GM21390 (cell line): Measurements from ENCODE around the gene WIPF1.
A peak's percentile ranks its signal among the peaks of the same experiment; 100 is the strongest.
"Not testable (repeated sequence)": the region's sequence is repeated elsewhere in the genome, so short reads cannot be mapped to it uniquely, and the experiment has no call there.

Experiments used
- ATAC-seq: cut with Tn5 transposase; IDR thresholded peaks from one replicate; pipeline ENCODE4 v1.9.1; 2021; ENCODE audit not compliant: unreplicated experiment

WIPF1 gene

GRCh38 chr2:174575124-174575776, 22.4 kb downstream of the WIPF1 start:
- ATAC-seq, result no peak

- no peak for ATAC-seq
Measured at GRCh38 chr2:174574657-174575056, 22.9 kb downstream of the WIPF1 start.

DNA sequence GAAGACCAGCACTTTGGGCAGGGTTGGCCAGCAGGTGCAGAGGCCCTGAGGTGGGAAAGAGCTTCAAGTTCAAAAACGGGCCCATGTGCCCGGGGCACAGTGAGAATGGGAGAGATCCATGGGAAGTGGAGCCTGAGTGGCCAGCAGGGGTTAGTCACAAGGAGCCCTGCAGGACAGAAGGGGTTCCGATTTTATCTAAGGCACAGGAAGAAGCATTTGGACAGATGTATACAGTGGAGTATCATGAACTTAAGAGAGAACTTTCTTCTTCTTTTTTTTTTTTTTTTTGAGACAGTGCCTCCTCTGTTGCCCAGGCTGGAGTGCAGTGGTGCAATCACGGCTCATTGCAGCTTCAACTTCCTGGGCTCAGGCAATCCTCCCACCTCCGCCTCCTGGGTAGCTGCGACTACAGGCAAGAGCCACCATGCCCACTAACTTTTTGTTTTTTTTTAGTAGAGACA, 24.0 kb downstream of the WIPF1 start:
- ATAC-seq, result no peak

DNA sequence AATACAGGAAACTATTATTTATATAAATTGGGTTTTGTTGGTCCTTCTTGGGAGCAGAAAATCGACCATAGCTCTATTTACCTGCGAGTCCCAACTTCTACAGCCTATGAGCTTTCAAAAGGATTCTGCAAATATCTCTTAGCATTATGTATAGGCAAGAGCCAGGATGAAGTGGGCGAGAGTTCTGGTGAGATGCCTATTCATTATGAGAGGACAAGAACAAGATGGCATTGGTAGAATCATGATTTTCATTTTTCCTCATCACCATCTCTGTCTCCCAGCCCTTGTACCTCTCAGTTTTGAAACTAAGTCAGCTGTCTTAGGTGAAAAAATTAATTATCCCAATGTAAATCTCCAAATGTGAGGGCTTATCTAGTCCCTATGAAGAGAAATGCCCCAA, 25.0 kb downstream of the WIPF1 start:
- no peak for ATAC-seq

GRCh38 chr2:174571669-174572323, 25.8 kb downstream of the WIPF1 start:
- no peak for ATAC-seq

- ATAC-seq, result no peak
Measured at GRCh38 chr2:174570318-174570958, 27.2 kb downstream of the WIPF1 start.

DNA sequence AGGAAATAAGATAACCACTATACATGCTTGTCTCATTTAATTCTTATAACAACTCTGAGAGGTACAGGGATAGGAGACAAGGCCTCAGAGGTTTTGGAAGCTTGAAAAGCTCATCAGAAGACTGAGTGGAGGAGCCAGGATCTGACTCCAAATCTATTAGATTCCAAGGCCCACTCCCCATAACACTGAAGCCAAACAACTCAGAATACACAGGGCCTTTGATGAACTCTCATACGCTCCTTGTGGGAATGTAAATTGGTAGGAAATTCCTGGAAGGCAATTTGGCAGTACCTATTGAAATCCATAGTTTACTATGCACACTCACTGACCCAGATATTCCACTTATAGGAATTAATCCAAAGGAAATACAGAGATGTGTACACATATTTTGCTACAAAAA, 27.9 kb downstream of the WIPF1 start:
- ATAC-seq, result no peak

GRCh38 chr2:174568425-174568824, 29.2 kb downstream of the WIPF1 start:
- no peak for ATAC-seq

- no peak for ATAC-seq
Measured at GRCh38 chr2:174566871-174567270, 30.7 kb downstream of the WIPF1 start.

DNA sequence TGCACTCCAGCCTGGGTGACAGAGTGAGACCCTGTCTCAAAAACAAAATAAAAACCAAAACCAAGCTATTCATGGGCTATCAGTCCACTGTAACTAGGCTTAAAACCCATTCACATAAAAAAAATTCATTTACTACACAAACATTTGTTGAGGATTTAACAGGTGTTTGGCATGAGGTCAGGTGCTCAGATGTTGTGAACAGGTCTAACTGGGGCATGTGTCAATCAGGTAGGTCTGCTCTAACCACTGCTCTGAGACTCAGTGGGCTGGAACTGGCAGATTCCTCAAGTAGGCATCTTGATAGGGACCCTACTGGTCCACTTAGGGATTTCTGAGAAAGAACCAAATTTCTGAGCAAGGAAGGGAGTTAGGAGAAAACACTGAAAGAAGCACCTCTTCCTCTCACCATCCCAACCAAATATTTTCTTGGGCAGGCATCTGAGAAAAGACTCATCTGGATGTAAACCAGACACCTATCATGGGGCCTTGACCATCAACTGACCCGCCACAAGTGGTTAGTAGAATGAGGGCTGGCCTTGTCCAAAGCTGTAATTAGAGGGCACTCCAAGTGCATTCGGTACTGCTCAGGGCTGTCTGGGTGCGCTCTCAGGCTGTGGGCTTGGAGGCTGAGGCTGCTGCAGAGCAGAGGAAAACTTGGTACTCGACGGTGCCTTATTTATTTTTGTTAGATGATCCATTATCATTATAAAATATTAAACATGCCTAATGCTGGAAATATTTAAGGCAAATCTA, 33.9 kb downstream of the WIPF1 start:
- no peak for ATAC-seq

GRCh38 chr2:174561972-174562370, 35.6 kb downstream of the WIPF1 start:
- ATAC-seq, result no peak

DNA sequence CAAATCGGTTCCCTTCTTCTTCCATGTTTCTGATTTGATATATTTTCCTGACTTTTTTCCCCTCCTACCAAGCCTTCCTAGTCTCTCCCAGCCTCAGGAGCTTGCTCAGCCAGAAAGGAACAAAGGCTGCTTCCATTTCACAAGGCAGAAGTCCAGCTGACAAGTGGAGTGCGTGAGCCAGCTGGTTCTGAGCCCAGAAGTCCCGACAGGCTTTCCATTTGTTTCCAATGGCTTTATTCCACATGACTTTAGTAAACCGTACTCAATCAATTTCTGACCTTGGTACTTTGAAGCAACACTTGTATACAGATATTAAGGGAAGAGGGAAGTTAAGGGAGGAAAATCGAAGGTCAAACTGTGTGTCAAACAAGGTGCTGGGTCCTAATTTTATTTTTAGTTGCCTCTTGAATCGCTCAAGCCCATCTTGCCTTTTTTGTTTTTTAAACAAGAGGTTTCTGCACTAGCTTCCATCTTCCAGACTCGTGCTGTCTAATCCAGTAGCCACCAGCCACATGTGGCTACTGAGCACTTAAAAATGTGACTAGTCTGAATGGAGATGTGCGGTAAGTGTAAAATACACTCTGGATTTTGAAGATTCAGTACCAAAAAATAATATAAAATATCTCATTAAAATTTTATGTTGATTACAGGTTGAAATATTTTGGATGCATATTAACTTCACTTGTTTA, 36.2 kb downstream of the WIPF1 start:
- ATAC-seq, result no peak

- no peak for ATAC-seq
Measured at GRCh38 chr2:174560737-174561136, 36.9 kb downstream of the WIPF1 start.

GRCh38 chr2:174555998-174556397, 41.6 kb downstream of the WIPF1 start:
- no peak for ATAC-seq

GRCh38 chr2:174554529-174555150, 43.0 kb downstream of the WIPF1 start:
- no peak for ATAC-seq

GRCh38 chr2:174553811-174554493, 43.7 kb downstream of the WIPF1 start:
- peak; percentile 63 for ATAC-seq

GRCh38 chr2:174552880-174553279, 44.7 kb downstream of the WIPF1 start:
- no peak for ATAC-seq

DNA sequence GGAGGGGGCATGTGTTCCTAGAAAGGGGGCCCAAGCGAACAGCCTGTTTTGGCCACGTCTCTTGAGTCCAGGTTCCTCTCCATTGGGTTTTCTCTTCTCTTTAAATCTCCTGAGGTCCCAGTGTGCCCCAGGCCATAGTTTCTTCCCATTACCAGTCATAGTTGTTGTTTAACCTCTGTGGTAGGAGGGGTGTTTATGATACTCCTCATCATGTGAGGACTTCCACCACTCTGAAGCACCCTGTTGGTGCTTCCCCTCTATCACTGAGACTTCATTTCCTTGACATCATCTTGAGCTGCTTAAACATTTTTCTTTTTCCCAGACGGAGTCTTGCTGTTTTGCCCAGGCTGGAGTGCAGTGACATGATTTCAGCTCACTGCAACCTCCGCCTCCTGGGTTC, 45.9 kb downstream of the WIPF1 start:
- no peak for ATAC-seq

DNA sequence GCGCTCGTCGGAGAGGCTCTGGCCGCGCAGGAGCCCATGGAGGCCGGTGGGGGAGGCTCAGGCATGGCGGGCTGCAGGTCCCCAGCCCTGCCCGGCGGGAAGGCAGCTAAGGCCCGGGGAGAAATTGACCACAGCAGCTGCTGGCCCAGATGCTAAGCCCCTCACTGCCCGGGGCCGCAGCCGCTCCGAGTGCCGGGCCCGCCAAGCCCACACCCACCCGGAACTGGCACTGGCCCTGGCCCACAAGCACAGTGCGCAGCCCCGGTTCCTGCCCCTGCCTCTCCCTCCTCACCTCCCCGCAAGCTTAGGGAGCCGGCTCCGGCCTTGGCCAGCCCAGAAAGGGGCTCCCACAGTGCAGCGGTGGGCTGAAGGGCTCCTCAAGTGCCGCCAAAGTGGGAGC, 49.0 kb downstream of the WIPF1 start:
- not testable (repeated sequence) for ATAC-seq

- not testable (repeated sequence) for ATAC-seq
Measured at GRCh38 chr2:174548021-174548420, 49.6 kb downstream of the WIPF1 start.
